GM12878 (cell line): ENCODE data around the gene RRP36.

Source experiments
- CBX5 ChIP-seq: sonication (generic); IDR thresholded peaks from 2 replicates; pipeline ENCODE4 v1.6.1; 2016; ENCODE audit warnings: low read depth, moderate library complexity, mild to moderate bottlenecking, inconsistent platforms
- IKZF1 ChIP-seq: fragments of 450-650 bp; conservative IDR thresholded peaks from 2 replicates; pipeline ENCODE4 v1.6.1; 2017; ENCODE audit warnings: antibody characterized with exemption, mild to moderate bottlenecking
- YY1 ChIP-seq: IDR thresholded peaks from 2 replicates; pipeline ENCODE4 v1.6.1; 2011; ENCODE audit warnings: low read depth, mild to moderate bottlenecking, low read length
- ZNF622 ChIP-seq: fragments of 450-650 bp; IDR thresholded peaks from 2 replicates; pipeline ENCODE4 v1.6.1; 2017; ENCODE audit warnings: mild to moderate bottlenecking, inconsistent platforms
- TF ChIP-seq, protein P1 (sequence below), 3 experiments: IDR thresholded peaks in 2 of 3; conservative IDR thresholded peaks in 1 of 3; 2 replicates each; pipeline ENCODE4 v1.5.1; 2011; ENCODE audit warnings: low read depth in 3 of 3, low read length in 3 of 3, mild to moderate bottlenecking in 3 of 3, control low read depth in 2 of 3, moderate library complexity in 2 of 3, inconsistent platforms in 1 of 3, mixed read lengths in 1 of 3; ENCODE audit not compliant: control insufficient read depth in 2 of 3, insufficient read depth in 1 of 3; ENCODE audit errors: extremely low read depth in 1 of 3

DNA sequence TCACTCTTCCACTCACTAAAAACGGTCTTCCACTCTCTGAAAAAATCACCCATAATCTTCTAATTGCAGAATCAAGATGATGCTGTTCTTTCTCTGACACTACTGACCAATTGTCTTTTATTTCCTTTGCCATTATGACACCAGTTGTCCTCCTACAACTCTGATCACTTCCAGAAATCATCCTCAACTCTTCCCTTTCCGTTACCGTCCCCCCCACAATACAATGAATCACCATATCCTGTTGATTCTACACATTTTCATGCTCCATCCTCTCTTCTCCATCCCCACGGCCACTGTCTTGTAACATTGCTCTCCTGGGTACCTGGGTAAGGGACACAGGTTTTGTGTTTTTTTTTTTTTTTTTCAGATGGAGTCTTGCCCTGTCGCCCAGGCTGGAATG lies 39.6 kb upstream of the RRP36 start:
- TF ChIP-seq CBX5 (no peak), YY1 (no peak), IKZF1 (no peak), ZNF622 (no peak)
- TF ChIP-seq, protein P1, sequence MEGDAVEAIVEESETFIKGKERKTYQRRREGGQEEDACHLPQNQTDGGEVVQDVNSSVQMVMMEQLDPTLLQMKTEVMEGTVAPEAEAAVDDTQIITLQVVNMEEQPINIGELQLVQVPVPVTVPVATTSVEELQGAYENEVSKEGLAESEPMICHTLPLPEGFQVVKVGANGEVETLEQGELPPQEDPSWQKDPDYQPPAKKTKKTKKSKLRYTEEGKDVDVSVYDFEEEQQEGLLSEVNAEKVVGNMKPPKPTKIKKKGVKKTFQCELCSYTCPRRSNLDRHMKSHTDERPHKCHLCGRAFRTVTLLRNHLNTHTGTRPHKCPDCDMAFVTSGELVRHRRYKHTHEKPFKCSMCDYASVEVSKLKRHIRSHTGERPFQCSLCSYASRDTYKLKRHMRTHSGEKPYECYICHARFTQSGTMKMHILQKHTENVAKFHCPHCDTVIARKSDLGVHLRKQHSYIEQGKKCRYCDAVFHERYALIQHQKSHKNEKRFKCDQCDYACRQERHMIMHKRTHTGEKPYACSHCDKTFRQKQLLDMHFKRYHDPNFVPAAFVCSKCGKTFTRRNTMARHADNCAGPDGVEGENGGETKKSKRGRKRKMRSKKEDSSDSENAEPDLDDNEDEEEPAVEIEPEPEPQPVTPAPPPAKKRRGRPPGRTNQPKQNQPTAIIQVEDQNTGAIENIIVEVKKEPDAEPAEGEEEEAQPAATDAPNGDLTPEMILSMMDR (IDR thresholded peaks at IDR 0.05 in 2 of 3, conservative IDR thresholded peaks at IDR 0.05 in 1 of 3; ENCODE audit: control insufficient read depth in 2 of 3, extremely low read depth in 1 of 3, insufficient read depth in 1 of 3, low read depth in 3 of 3, low read length in 3 of 3): no peak
